ENCODE results near the gene ARHGAP21.

DNA sequence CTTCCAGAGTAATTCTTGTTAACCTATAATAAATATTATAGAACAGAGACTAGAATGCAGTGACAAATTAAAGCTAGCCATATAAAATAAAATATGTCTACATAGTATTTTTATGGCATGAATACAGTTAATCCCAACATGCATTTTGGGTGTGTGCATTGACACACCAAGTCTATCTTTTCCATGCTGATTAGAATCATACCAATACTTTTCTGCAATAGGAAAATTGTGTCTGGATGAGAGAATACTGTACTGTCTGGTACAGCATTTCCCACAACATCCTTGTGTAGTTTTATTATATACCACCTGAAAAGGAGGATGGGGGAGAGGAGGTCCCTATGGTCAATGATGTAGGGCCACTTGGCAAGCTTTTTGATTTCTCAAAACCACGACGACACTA, 100.3 kb downstream of the ARHGAP21 start:
- no peak for TF ChIP-seq CTCF (IDR thresholded peaks at IDR 0.05 in 4 of 5, conservative IDR thresholded peaks at IDR 0.05 in 1 of 5)
- no peak for TF ChIP-seq POLR2A (IDR thresholded peaks at IDR 0.05)
